Occipital lobe (tissue), 2 donors: Measurements from ENCODE around the gene STT3B. TPM values are rescaled to one million over a fixed set of nuclear protein-coding genes. Genes with fewer than 3 reads are reported as not detected.
"Not testable (repeated sequence)": the region's sequence is repeated elsewhere in the genome, so short reads cannot be mapped to it uniquely, and the experiment has no call there.

Experiments
- DNase-seq: peaks from one replicate; lab custom pipeline; 2025; lab: John Stamatoyannopoulos, UW
- total RNA-seq: library from RNA; depleted of rRNA; stranded (reverse); fragments of >200 nt; gene quantifications from one replicate; pipeline ENCODE4 v1.2.3, GENCODE V29; 2014

Gene STT3B
- total RNA-seq, 1 donor from 2014 or later = 191 TPM

DNA sequence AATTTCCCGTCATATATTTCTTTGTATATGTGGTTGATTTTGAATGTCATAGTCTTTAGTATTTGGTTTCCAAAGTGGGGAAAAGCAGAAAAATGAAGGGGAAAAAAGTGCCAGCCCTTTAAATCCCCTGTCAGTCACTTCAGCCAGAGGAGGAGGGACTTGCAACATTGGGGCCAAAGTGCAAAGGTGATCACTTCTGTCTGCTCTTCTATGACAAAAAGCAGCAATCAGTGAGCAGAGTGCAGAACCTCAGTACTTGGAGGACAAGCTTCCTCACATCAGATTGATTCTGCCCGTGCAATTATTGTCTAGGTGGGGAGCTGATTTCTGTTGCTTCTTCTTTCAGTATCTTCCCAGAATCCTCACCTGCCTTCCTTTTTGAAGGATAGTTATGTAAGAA is 60.0 kb downstream of the STT3B start:
- DNase-seq = no peak

DNA sequence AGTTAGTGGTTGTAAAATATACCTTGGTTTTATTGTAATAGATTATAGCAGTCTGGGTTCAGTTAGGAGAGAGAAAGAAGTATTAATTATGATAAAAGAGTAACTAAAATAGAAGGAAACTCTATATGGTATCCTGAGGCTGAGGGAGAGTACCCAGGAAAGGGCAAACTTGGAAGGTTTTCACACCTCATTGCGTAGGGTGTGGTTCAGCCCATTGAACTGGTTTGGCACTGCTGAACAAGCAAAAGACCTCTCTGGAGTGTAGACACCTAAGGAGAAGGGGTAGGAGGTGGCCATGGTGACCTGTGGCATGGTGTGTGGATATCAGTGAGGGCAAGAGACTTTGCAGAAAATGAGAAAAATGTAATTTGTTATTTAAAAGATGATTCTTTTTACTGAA is 63.5 kb downstream of the STT3B start:
- no peak for DNase-seq

DNA sequence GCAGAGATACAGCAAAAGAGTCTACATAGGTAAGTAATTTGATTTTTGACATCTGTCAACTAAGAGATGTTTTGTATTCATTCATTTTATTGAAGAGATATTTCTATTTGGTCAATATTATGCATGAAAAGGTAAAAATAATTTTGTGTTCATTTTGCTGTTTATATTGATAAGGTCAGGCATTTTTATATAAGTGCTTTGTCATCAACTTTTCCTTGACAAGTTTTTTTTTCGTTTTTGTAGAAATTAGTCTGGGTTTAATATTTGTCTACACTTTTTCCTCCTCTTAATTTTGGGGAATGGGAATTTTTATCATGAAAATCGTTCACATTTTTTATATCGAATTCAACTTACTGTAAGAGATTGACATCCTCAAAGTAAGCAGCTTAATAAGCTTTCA is 67.7 kb downstream of the STT3B start:
- no peak for DNase-seq

DNA sequence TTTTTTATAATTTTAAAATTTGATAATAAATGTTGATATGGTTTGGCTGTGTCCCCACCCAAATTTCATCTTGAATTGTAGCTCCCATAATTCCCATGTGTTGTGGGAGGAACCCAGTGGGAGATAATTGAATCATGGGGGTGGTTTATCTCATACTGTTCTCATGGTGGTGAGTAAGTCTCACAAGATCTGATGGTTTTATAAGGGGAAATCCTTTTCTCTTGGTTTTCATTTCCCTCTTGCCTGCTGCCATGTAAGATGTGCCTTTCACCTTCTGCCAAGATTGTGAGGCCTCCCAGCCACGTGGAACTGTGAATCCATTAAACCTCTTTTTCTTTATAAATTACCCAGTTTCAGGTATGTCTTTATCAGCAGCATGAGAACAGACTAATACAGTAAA is 72.6 kb downstream of the STT3B start:
- DNase-seq = not testable (repeated sequence)

DNA sequence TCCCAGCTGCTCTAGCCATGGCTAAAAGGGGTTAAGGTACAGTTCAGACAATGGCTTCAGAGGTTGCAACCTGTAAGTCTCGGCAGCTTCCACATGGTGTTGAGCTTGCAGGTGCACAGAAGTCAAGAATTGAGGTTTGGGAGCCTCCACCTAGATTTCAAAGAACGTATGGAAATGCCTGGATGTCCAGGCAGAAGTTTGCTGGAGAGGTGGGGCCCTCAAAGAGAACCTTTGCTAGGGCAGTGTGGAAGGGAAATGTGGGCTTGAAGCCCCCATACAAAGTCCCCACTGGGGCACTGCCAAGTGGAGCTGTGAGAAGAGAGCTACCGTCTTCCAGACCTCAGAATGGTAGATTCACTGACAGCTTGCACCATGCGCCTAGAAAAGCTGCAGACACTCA is 73.7 kb downstream of the STT3B start:
- no peak for DNase-seq

DNA sequence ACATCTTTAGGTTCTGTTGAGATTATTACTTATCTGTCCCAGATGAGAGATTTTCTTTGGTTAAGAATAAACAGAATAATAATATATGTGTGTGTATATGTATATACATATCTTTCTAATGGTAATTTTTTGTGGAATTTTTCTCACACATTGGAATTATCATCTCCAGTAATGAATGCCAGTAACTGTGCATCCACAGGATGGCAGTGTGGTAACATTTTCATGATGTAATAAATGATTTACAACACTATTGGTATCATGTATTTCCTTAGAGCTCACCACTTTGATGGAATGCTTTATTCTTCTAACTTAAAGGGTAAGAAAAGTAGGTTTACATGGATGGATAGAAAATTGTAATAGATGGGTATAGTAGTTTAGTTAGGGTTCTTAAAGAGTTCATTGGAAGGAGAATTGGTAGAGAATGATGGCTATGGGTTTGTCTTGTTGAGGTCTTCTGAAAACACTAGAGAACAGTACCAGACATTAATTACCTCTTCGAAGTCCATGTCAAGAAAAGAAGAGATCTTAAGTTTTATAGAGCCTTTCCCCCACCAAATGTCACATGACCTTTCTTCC is 78.1 kb downstream of the STT3B start:
- no peak for DNase-seq

DNA sequence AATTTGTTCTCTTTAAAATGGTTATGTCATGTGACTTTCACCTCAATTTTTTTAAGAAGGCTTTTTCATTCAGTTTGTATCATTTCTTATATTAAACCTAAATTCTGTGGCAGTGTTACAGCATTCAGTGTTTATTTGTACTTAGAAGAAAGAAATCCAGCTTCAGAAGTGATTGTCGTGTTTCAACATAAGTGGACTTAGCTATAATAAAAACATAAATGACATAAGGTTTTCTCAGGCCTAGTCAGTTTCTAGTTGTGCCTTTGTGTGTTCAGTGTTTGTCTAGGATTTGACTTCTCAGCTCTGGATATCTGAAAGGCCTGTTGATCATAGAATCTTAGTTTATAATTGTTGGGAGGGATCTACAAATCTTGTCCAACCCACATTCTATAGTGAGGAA is 80.5 kb downstream of the STT3B start:
- DNase-seq = no peak

- no peak for DNase-seq
Measured at GRCh38 chr3:31613654-31614053, 80.9 kb downstream of the STT3B start.

DNA sequence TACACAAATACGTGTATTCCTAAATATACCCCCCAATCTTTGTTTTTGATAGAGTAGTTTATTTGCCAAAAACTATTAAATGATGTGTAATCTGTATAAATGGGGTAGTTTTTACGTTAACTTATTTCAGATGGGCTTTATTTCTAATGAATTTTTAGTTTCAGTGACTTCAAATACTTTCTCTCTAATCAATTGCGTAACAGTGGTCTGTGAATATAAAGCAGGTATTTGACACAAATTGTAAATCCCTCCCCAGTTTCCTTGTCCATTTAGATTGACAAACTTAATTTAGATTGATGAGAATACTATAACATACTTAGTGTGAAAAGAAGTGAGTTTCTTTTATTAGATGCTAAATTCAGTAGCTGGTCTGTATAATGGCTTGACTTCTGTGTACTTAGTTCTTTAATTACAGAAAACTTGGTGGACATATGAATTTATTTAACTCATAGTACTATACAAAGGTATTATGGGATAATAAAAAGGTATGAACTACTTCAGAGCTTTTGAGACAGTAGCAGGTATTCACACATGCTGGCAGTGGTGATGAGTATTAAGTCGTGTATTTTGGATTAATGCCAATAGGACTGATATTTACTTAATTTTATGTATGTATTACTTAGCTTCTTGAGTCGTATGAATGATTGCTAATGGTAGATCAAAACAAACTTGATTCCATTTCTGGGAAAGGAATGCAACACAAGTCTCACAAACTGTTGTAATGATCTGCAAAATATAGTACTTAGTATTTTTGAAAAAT is 81.6 kb downstream of the STT3B start:
- no peak for DNase-seq

GRCh38 chr3:31615071-31615875 is 82.5 kb downstream of the STT3B start:
- no peak for DNase-seq

- DNase-seq = no peak
Measured at GRCh38 chr3:31616711-31617110, 84.0 kb downstream of the STT3B start.

GRCh38 chr3:31620656-31621055 is 87.9 kb downstream of the STT3B start:
- no peak for DNase-seq

DNA sequence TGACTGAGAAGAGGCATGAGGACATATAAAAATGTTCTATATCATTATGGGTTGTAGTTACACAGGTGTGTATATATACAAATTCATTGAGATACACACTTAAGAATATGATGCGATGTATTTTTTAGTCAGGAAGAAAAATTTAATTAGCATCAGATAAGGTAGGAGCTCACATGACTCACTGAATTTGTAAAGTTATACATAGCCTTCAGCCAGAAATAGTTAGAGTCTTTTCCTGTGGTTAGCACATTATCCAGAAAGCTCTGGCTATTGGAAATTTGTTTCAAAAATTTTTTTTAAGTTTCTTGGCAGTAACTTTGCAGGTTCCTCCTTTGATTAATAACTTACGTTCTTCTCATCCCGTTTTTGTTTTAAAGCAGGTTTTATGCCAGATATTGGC is 88.6 kb downstream of the STT3B start:
- no peak for DNase-seq

- no peak for DNase-seq
Measured at GRCh38 chr3:31622636-31623288, 90.0 kb downstream of the STT3B start.

- no peak for DNase-seq
Measured at GRCh38 chr3:31624083-31624709, 91.5 kb downstream of the STT3B start.

GRCh38 chr3:31625358-31625757 is 92.6 kb downstream of the STT3B start:
- no peak for DNase-seq

DNA sequence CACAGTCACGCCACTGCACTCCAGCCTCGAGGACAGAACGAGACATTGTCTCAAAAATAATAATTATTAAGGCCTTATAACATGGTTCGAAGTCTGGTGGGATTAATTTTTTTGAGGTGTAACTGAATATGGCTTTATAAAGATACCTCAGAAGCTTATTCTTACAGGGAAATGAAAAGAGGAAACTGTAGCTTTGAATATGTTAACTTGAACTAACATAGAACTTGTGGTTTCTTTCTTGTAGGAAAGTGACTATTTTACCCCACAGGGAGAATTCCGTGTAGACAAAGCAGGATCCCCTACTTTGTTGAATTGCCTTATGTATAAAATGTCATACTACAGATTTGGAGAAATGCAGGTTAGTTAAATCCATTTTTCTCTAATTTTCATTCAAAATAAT is 96.3 kb downstream of the STT3B start:
- DNase-seq = no peak

DNA sequence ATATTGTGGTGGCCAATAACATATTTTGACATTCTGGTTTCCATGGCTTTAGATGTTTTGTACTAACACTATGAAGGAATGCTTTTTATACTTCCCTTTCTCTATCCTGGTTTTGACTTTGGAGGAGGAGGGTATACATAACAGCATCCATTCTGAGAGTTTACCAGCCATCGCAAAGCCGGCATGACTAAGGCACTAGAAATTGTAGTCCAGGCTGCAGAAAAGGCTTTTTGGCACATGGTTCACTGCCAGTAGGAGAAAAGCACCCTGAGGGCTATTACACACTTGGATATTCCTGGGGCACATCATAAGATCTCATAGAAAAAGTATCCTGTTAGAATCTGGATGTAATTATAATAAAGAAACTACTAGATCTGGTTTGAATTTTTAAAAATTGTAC is 101.8 kb downstream of the STT3B start:
- DNase-seq = no peak

DNA sequence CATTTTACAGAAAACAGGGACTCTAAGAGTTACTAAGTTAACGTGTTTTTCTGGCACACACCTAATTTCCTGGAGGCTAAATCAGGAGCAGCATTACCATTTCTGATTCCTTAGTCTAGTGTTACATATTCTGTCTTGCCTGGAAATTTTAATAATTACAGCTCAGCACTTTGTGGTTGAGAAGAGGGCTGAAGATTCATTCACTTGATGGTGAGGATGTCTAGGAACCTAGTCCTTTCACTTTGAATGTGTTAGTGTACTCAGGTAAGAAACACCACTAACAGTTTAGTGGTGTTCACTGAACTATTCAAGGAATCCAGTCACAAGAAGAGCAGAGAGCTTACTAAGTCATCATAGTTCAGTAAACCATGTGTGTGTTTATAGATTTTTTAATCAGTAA is 102.8 kb downstream of the STT3B start:
- DNase-seq = no peak

- no peak for DNase-seq
Measured at GRCh38 chr3:31636049-31636448, 103.3 kb downstream of the STT3B start.

DNA sequence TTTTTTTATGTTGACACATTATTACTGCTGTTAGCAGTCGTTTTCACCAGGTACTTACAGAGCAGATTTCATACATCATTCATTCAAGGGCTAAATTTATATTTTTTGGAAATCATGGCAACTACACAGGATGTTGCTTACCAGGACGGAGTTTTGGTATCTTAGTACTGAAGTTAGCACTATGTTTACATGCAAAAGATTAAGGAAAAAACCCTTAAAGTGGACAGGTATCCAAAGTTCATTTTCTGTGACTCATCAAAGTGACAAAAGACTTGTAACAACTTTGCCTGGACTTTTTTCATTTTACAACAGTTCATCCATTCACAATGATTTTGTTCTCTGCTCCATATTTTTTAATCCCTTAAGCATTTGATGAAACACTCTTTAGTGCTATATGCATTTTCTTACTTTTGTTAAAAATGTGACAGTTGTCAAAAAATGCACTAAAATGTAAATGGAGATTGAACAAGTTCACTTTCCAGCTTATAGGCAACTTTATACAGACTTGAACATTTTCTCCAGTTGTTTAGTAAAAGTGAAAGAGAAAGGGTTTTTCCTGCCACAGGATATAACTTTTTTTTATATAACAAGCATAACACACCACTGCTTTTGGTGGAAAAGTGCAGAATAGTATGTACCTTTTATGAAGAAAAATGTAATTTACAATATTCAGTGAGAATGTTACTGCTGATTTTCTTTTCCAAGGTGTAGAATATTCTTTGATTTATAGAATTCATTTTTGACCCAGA is 104.1 kb downstream of the STT3B start:
- DNase-seq = no peak
